ENCODE data around the gene SKIC2. TPM values are rescaled to one million over a fixed set of nuclear protein-coding genes. Genes with fewer than 3 reads are reported as not detected.

The SKIC2 gene
- total RNA-seq, 4 donors from 2014 or later = 47.1 to 83.1 (median 48.2) TPM

GRCh38 chr6:31945507-31946369, 13.2 kb upstream of the SKIC2 start, which contains the start of gene CFB:
TSS of gene CFB (plus strand) at chr6:31946095. CDS start at chr6:31946222, 127 bp downstream.
- no peaks in the 10 kb centered on the region for H3K9me3 ChIP-seq
- TF ChIP-seq EP300 (IDR thresholded peaks at IDR 0.05) = peak in 1 of 2 donors; percentile 69
- no peak for TF ChIP-seq POLR2A (IDR thresholded peaks at IDR 0.05)
- TF ChIP-seq CTCF (IDR thresholded peaks at IDR 0.05) = no peak
- peaks cover 0 to 1% (median 0%) of the 10 kb centered on the region in 3 donors for H3K36me3 ChIP-seq
- H3K4me1 ChIP-seq = peaks cover 0 to 33% (median 12%) of the 10 kb centered on the region in 4 donors
- WGBS, 2 donors = 18 to 50% methylated on average over 11 of the region's 11 CpGs
- peak within 1 kb of the TSS; percentile 56 to 89 (median 86) for H3K27ac ChIP-seq
- no peaks in the 10 kb centered on the region for H3K27me3 ChIP-seq
- peak within 1 kb of the TSS in 3 of 4 donors; percentile 14 to 36 (median 22) for H3K4me3 ChIP-seq
- peak; percentile 75 to 82 for DNase-seq (ENCODE audit: low spot score in 2 of 2)

- 71 to 85% methylated on average over 11 of the region's 11 CpGs for WGBS, 2 donors
- DNase-seq (ENCODE audit: low spot score in 2 of 2) = no peak
- H3K4me1 ChIP-seq = peaks cover 0 to 35% (median 12%) of the 10 kb centered on the region in 4 donors
- peak overlapping the region; percentile 56 to 89 (median 86) for H3K27ac ChIP-seq
- H3K4me3 ChIP-seq = peak overlapping the region in 3 of 4 donors; percentile 14 to 36 (median 22)
- no peaks in the 10 kb centered on the region for H3K9me3 ChIP-seq
- no peaks in the 10 kb centered on the region for H3K27me3 ChIP-seq
- TF ChIP-seq POLR2A (IDR thresholded peaks at IDR 0.05) = no peak
- no peak for TF ChIP-seq EP300 (IDR thresholded peaks at IDR 0.05)
- TF ChIP-seq CTCF (IDR thresholded peaks at IDR 0.05) = no peak
- peaks cover 0 to 8% (median 3%) of the 10 kb centered on the region in 3 donors for H3K36me3 ChIP-seq
Measured at GRCh38 chr6:31946370-31946885, 12.5 kb upstream of the SKIC2 start.

- H3K36me3 ChIP-seq = peaks cover 0 to 16% (median 7%) of the 10 kb centered on the region in 3 donors
- peak overlapping the region in 1 of 4 donors; percentile 89 for H3K27ac ChIP-seq
- H3K27me3 ChIP-seq = no peaks in the 10 kb centered on the region
- H3K4me1 ChIP-seq = peaks cover 0 to 35% (median 12%) of the 10 kb centered on the region in 4 donors
- DNase-seq (ENCODE audit: low spot score in 2 of 2) = no peak
- TF ChIP-seq EP300 (IDR thresholded peaks at IDR 0.05) = no peak
- no peak for TF ChIP-seq POLR2A (IDR thresholded peaks at IDR 0.05)
- TF ChIP-seq CTCF (IDR thresholded peaks at IDR 0.05) = no peak
- 84 to 88% methylated on average over 24 of the region's 24 CpGs for WGBS, 2 donors
- H3K9me3 ChIP-seq = no peaks in the 10 kb centered on the region
- H3K4me3 ChIP-seq = no peak overlapping the region
Measured at GRCh38 chr6:31947070-31947675, 11.8 kb upstream of the SKIC2 start.

GRCh38 chr6:31947864-31948263, 11.1 kb upstream of the SKIC2 start:
- H3K27ac ChIP-seq = peak overlapping the region in 2 of 4 donors; percentile 18
- 77 to 86% methylated on average over 4 of the region's 4 CpGs for WGBS, 2 donors
- DNase-seq (ENCODE audit: low spot score in 2 of 2) = no peak
- H3K4me3 ChIP-seq = no peak overlapping the region
- TF ChIP-seq EP300 (IDR thresholded peaks at IDR 0.05) (no peak), POLR2A (IDR thresholded peaks at IDR 0.05) (no peak), CTCF (IDR thresholded peaks at IDR 0.05) (no peak)
- no peaks in the 10 kb centered on the region for H3K9me3 ChIP-seq
- H3K4me1 ChIP-seq = peaks cover 0 to 38% (median 12%) of the 10 kb centered on the region in 4 donors
- peaks cover 0 to 23% (median 7%) of the 10 kb centered on the region in 3 donors for H3K36me3 ChIP-seq
- H3K27me3 ChIP-seq = no peaks in the 10 kb centered on the region

Measured in tibial nerve (tissue), 4 donors.